Lower leg skin (tissue), 3 donors: ENCODE measurements around the gene TACO1.

Experiments used
- CTCF ChIP-seq, 3 donors: fragments of 450-650 bp; IDR thresholded peaks; one replicate each; pipeline ENCODE4 v1.5.1; 2016; ENCODE audit warnings: antibody characterized with exemption in 3 of 3, mild to moderate bottlenecking in 3 of 3, moderate library complexity in 2 of 3
- POLR2A ChIP-seq, 2 donors: fragments of 450-650 bp; IDR thresholded peaks; one replicate each; pipeline ENCODE4 v1.6.1; 2016 to 2017; ENCODE audit warnings: antibody characterized with exemption in 2 of 2, mild to moderate bottlenecking in 1 of 2, moderate library complexity in 1 of 2

- no peak for TF ChIP-seq CTCF (IDR thresholded peaks at IDR 0.05)
- no peak for TF ChIP-seq POLR2A (IDR thresholded peaks at IDR 0.05)
These were observed 43.3 kb upstream of the TACO1 start for GRCh38 chr17:63557416-63557815.
